22Rv1 (cell line): ENCODE measurements around the gene SETBP1.

Experiments
- H3K27ac ChIP-seq: fragments of 450-650 bp; 2 replicates; pipeline ENCODE4 v1.5.1; 2017
- ZFX ChIP-seq: fragments of 450-650 bp; IDR thresholded peaks from 2 replicates; pipeline ENCODE4 v1.6.1; 2017; ENCODE audit warnings: antibody characterized with exemption, borderline replicate concordance
- TF ChIP-seq, protein P1 (sequence below): fragments of 450-650 bp; IDR thresholded peaks from 2 replicates; pipeline ENCODE4 v1.5.1; 2017; ENCODE audit warnings: mild to moderate bottlenecking

Gene SETBP1

GRCh38 chr18:44900627-44901026 lies 219.9 kb downstream of the SETBP1 start:
- no peak overlapping the region for H3K27ac ChIP-seq
- TF ChIP-seq, protein P1, sequence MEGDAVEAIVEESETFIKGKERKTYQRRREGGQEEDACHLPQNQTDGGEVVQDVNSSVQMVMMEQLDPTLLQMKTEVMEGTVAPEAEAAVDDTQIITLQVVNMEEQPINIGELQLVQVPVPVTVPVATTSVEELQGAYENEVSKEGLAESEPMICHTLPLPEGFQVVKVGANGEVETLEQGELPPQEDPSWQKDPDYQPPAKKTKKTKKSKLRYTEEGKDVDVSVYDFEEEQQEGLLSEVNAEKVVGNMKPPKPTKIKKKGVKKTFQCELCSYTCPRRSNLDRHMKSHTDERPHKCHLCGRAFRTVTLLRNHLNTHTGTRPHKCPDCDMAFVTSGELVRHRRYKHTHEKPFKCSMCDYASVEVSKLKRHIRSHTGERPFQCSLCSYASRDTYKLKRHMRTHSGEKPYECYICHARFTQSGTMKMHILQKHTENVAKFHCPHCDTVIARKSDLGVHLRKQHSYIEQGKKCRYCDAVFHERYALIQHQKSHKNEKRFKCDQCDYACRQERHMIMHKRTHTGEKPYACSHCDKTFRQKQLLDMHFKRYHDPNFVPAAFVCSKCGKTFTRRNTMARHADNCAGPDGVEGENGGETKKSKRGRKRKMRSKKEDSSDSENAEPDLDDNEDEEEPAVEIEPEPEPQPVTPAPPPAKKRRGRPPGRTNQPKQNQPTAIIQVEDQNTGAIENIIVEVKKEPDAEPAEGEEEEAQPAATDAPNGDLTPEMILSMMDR: no peak
- no peak for TF ChIP-seq ZFX

DNA sequence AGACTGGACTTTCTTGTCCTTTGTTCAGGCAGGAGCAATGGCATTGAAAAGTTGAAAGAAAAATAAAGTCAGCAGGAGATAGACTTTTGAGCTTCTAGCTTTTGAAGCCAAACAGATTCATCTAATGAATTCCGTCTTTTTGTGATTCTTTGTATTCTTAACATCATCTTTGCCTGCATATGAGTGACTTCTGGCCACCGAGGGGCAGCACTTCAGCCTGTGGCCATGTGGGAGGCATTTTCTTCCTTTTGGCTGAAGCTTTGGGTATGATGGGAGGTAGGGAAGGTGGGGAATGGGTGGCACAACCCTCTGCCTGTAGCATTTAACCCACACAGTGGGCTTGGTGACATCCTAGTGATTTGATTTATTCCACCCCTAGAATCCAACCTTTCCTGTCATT lies 220.6 kb downstream of the SETBP1 start:
- no peak for TF ChIP-seq ZFX
- TF ChIP-seq, protein P1: peak; percentile 30
- no peak overlapping the region for H3K27ac ChIP-seq

- H3K27ac ChIP-seq: no peak overlapping the region
- TF ChIP-seq, protein P1: no peak
- TF ChIP-seq ZFX: no peak
These were observed 222.6 kb downstream of the SETBP1 start for GRCh38 chr18:44903327-44903726.

DNA sequence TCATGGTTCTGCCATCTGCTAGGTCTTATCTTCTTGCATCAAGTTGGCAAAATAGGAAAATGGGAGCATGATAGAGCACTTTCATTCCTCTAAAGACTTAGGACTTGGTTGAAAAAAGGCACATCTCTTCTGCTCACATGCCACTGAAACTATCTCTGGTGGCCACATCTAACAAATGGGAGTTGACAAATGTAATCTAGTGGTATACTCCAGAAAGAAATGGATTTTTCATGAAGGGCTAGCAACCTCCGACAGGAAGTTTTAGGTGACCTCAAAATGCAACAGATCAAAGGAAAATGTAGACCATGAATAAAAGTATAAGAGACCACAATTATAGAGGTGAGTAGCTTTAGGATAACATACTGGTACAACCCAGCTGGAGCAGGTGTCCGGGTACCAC lies 224.1 kb downstream of the SETBP1 start:
- no peak overlapping the region for H3K27ac ChIP-seq
- TF ChIP-seq ZFX: no peak
- TF ChIP-seq, protein P1: no peak

DNA sequence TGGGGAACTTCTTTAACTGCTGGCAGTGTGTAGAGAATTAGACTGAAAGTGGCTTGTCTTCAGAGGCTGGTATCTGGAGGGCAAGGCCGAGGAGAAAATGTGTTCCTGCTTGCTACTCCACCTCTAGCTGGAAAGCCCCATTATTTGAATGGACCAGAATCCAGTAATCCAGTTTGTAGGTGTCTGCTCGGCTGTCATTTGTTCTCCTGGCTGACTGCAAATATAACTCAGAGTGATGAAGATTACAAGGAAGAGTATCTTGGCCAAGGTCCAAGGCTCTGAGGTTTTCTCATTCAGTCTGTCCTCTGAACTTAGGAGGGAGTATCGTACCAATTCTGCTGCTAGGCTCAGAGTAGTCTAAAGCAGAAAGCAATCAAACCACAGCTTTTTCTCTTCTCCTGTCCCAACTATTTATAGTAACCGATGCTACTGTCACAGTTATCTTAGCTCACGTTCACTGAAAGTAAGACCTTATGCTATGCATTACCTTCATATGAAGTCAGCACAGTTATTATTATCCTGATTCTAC lies 228.6 kb downstream of the SETBP1 start:
- H3K27ac ChIP-seq: no peak overlapping the region
- TF ChIP-seq, protein P1: no peak
- no peak for TF ChIP-seq ZFX

- H3K27ac ChIP-seq: no peak overlapping the region
- TF ChIP-seq ZFX: no peak
- TF ChIP-seq, protein P1: no peak
These were observed 230.6 kb downstream of the SETBP1 start for GRCh38 chr18:44911260-44911659.

DNA sequence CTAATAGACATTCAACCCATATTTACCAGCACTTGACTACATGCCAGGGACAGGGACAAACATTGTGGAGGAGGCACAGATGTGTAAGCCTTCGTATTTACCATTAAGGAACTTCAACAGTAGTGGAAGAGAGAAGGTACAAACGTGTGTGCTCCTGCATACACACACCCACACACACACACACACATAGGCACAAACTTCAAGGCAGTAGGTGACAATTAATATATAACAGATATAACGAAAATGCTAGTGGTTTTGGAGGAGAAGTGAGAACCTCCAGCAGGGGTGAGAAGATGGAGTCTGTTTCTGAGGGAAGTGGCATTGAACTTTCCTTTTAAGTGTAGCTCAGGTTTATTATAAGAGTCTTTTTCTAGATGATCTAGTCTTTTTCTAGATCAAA lies 231.1 kb downstream of the SETBP1 start:
- no peak for TF ChIP-seq ZFX
- TF ChIP-seq, protein P1: no peak

More for the DNA sequence above, 231.1 kb downstream of the SETBP1 start:
- no peak overlapping the region for H3K27ac ChIP-seq
